ENCODE measurements around the gene ZNF655. TPM values are rescaled to one million over a fixed set of nuclear protein-coding genes. Genes with fewer than 3 reads are reported as not detected.

The ZNF655 gene, protein sequence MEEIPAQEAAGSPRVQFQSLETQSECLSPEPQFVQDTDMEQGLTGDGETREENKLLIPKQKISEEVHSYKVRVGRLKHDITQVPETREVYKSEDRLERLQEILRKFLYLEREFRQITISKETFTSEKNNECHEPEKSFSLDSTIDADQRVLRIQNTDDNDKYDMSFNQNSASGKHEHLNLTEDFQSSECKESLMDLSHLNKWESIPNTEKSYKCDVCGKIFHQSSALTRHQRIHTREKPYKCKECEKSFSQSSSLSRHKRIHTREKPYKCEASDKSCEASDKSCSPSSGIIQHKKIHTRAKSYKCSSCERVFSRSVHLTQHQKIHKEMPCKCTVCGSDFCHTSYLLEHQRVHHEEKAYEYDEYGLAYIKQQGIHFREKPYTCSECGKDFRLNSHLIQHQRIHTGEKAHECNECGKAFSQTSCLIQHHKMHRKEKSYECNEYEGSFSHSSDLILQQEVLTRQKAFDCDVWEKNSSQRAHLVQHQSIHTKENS
- total RNA-seq (2021; ENCODE audit: unreplicated experiment) (54.9 TPM), Bru-seq, nascent RNA (percentile 95 among the genes with signal in this experiment), BruChase-seq, experiment 1, labeled RNA remaining after a 2-hour chase (percentile 99 among the genes with signal in this experiment), BruChase-seq, experiment 2, labeled RNA remaining after a 6-hour chase (percentile 98 among the genes with signal in this experiment)
- 48.4 TPM for polyA plus RNA-seq (2012; ENCODE audit: insufficient read length)
- long read RNA-seq, full-length matches to known transcripts: 38 of 62 reads
- long read RNA-seq, partial matches to known transcripts: 3 of 62 reads
- long read RNA-seq, other reads (novel, unspliced or antisense): 21 of 62 reads

DNA sequence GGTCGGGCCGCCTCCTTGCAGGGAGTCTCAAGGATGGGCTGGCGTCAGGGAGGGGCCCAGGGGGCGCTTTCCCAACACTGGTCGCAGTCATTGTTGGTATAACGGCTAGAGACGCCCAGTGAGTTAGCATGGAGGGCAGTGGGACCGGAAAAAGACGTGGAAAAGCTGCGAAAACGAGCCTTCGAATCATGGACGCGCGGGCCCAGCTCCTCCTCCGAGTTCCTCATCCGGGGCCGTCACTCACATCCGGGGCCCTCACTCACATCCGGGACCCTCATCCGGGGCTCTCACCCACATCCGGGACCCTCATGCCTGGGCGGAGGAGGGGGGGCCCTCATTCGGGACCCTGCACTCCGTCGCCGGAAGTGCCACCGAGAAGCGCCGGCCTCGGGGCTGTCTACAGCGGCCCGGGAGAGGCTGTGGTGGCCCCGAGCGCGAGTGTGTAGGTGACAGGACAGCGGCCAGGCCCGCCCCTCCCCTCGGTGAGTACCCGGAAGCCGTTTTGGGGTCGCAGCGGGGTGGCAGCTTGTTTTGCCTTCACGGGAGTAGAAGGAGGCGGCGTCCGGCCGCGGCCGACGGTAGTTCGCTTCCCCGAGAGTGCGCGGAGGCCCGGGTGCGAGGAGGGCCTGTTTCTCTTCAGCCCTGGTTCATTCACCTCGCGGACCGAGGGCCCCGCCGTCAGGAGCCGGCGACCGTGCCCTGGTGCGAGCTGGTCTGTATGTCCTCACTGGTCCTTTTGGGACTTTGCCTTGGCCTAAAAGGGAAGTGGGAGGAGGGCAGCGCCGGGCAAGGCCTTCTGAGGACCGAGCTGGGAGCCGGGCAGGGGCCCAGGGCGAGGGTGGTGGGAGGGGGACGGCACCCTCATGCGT, at the start of gene ZNF655:
Gene ZNF655, plus strand, starts transcription at position 337 of the 869 bp plus-strand sequence. CDS start 1,918 bp downstream, outside the sequence.
- no peak for DNase-seq (ENCODE audit: low read depth, low spot score)
- Histone ChIP-seq H3K36me3 (ENCODE audit: control insufficient read depth, insufficient read depth, low read length) (peaks cover 21% of the 10 kb centered on the region), H3K27me3 (ENCODE audit: control insufficient read depth, insufficient read depth, low read length) (no peaks in the 10 kb centered on the region), H3K4me1 (ENCODE audit: control insufficient read depth, insufficient read depth, low read length) (peaks cover 27% of the 10 kb centered on the region), H3K9me3 (ENCODE audit: control insufficient read depth, insufficient read depth, low read depth, low read length) (no peaks in the 10 kb centered on the region), H3K27ac (ENCODE audit: low read length) (peak within 1 kb of the TSS; percentile 93), H3K4me3 (ENCODE audit: low read depth in 2 of 2, low read length in 2 of 2) (peak within 1 kb of the TSS; percentile 68 to 89)
- BruUV-seq (replicated peaks): no TSS peak
- ATAC-seq: peak; percentile 90
- ChIA-PET POLR2A (interaction anchor here (1.8 kb wide), 1 partner anchor 54 kb away, joined by 8 read pairs; the partner anchor contains the start of gene ZKSCAN5), CTCF (interaction anchor here (0.5 to 1.0 kb wide), 2 partner anchors 54 to 312 kb away, joined by 3 read pairs; partner anchors contain the start of gene ZKSCAN5)
- TF ChIP-seq TCF7L2 (IDR thresholded peaks at IDR 0.05; ENCODE audit: low read depth, low read length) (no peak), SIN3A (IDR thresholded peaks at IDR 0.05; ENCODE audit: borderline replicate concordance, insufficient read depth, low read depth, low read length) (peak; percentile 85; the same call in 1 of the 2 replicates), POLR2AphosphoS5 (IDR thresholded peaks at IDR 0.05; ENCODE audit: low read depth, low read length) (peak; percentile 82)
- in situ Hi-C loops (cut with HindIII; ENCODE audit: low pct_unique_long_range_greater_than_20kb, low sequenced_read_pairs): no loop called here
- intact Hi-C loops (cut with micrococcal nuclease; ENCODE audit: unreplicated experiment): loop anchor here (10.0 kb wide), 1 partner anchor 54 kb away; the partner anchor contains the start of genes ZKSCAN5 and ZNF394

DNA sequence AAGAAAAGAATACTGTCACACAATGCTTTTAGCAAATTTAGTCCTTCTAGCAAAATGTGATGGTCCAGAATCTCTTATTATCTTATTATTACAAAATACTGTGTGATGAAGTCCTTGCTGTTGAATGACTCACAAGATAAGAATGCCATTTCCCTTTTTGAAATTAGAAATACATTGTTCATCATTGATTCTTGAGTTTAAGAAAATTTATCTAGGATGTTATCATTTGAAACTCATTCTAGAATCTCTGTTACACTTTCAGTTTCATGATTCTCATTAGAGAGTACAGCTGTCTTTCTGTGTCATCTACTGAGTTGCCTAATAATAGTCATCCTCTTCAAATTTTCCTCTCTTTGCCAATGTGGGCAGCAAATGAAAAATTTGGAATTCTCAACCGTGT, 44.4 kb upstream of the ZNF655 start:
- BruUV-seq (replicated peaks): TSS peak; percentile 58
- Histone ChIP-seq H3K36me3 (ENCODE audit: control insufficient read depth, insufficient read depth, low read length) (no peaks in the 10 kb centered on the region; the same call in 1 of the 2 replicates), H3K4me3 (ENCODE audit: low read depth in 2 of 2, low read length in 2 of 2) (no peak overlapping the region), H3K27me3 (ENCODE audit: control insufficient read depth, insufficient read depth, low read length) (no peaks in the 10 kb centered on the region), H3K27ac (ENCODE audit: low read length) (no peak overlapping the region), H3K9me3 (ENCODE audit: control insufficient read depth, insufficient read depth, low read depth, low read length) (no peaks in the 10 kb centered on the region), H3K4me1 (ENCODE audit: control insufficient read depth, insufficient read depth, low read length) (no peaks in the 10 kb centered on the region)
- intact Hi-C loops (cut with micrococcal nuclease; ENCODE audit: unreplicated experiment) (no loop called here), in situ Hi-C loops (cut with HindIII; ENCODE audit: low pct_unique_long_range_greater_than_20kb, low sequenced_read_pairs) (no loop called here)
- POLR2A ChIA-PET: no interaction called here
- ATAC-seq (no peak), DNase-seq (ENCODE audit: low read depth, low spot score) (no peak)
- CTCF ChIA-PET: no interaction called here
- TF ChIP-seq TCF7L2 (IDR thresholded peaks at IDR 0.05; ENCODE audit: low read depth, low read length): no peak
- TF ChIP-seq, protein P1, sequence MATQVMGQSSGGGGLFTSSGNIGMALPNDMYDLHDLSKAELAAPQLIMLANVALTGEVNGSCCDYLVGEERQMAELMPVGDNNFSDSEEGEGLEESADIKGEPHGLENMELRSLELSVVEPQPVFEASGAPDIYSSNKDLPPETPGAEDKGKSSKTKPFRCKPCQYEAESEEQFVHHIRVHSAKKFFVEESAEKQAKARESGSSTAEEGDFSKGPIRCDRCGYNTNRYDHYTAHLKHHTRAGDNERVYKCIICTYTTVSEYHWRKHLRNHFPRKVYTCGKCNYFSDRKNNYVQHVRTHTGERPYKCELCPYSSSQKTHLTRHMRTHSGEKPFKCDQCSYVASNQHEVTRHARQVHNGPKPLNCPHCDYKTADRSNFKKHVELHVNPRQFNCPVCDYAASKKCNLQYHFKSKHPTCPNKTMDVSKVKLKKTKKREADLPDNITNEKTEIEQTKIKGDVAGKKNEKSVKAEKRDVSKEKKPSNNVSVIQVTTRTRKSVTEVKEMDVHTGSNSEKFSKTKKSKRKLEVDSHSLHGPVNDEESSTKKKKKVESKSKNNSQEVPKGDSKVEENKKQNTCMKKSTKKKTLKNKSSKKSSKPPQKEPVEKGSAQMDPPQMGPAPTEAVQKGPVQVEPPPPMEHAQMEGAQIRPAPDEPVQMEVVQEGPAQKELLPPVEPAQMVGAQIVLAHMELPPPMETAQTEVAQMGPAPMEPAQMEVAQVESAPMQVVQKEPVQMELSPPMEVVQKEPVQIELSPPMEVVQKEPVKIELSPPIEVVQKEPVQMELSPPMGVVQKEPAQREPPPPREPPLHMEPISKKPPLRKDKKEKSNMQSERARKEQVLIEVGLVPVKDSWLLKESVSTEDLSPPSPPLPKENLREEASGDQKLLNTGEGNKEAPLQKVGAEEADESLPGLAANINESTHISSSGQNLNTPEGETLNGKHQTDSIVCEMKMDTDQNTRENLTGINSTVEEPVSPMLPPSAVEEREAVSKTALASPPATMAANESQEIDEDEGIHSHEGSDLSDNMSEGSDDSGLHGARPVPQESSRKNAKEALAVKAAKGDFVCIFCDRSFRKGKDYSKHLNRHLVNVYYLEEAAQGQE (IDR thresholded peaks at IDR 0.05; ENCODE audit: insufficient read depth in 1 of 2, low read depth in 2 of 2, low read length in 1 of 2): no peak
- TF ChIP-seq, protein P2, sequence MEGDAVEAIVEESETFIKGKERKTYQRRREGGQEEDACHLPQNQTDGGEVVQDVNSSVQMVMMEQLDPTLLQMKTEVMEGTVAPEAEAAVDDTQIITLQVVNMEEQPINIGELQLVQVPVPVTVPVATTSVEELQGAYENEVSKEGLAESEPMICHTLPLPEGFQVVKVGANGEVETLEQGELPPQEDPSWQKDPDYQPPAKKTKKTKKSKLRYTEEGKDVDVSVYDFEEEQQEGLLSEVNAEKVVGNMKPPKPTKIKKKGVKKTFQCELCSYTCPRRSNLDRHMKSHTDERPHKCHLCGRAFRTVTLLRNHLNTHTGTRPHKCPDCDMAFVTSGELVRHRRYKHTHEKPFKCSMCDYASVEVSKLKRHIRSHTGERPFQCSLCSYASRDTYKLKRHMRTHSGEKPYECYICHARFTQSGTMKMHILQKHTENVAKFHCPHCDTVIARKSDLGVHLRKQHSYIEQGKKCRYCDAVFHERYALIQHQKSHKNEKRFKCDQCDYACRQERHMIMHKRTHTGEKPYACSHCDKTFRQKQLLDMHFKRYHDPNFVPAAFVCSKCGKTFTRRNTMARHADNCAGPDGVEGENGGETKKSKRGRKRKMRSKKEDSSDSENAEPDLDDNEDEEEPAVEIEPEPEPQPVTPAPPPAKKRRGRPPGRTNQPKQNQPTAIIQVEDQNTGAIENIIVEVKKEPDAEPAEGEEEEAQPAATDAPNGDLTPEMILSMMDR (IDR thresholded peaks at IDR 0.05): no peak
- TF ChIP-seq POLR2AphosphoS5 (IDR thresholded peaks at IDR 0.05; ENCODE audit: low read depth, low read length): no peak
- no peak for TF ChIP-seq SIN3A (IDR thresholded peaks at IDR 0.05; ENCODE audit: borderline replicate concordance, insufficient read depth, low read depth, low read length)

All from Panc1 (cell line).